Ovary (tissue), 9 donors: ENCODE results near the gene ZNF772. TPM values are rescaled to one million over a fixed set of nuclear protein-coding genes. Genes with fewer than 3 reads are reported as not detected.

ENCODE experiments used
- DNase-seq, 5 donors: peaks; one replicate each; pipeline ENCODE4 v3.0.0-alpha.2; 2019 to 2020
- H3K27ac ChIP-seq, 2 donors: fragments of 200-600 bp; one replicate each; pipeline versions ENCODE4 v1.5.1 to v1.8.0; 2019 to 2022
- H3K27me3 ChIP-seq: fragments of 200-600 bp; one replicate; pipeline ENCODE4 v1.8.0; 2022
- H3K36me3 ChIP-seq: fragments of 200-600 bp; sonication (generic); one replicate; pipeline ENCODE4 v1.5.1; 2019
- H3K4me1 ChIP-seq: one replicate; pipeline ENCODE4 v1.8.1; 2013; ENCODE audit warnings: mild to moderate bottlenecking, moderate library complexity; ENCODE audit not compliant: insufficient read depth
- H3K4me3 ChIP-seq: fragments of 200-600 bp; sonication (generic); one replicate; pipeline ENCODE4 v1.5.1; 2017
- H3K9me3 ChIP-seq, 2 donors: fragments of 200-600 bp in 1 of 2; sonication (generic) in 1 of 2; one replicate each; pipeline versions ENCODE4 v1.5.1 to v1.8.1; 2013 to 2019; ENCODE audit warnings: mild to moderate bottlenecking in 1 of 2, moderate library complexity in 1 of 2
- CTCF ChIP-seq, 3 donors: fragments of 450-650 bp in 2 of 3; fragments of 200-600 bp in 1 of 3; IDR thresholded peaks; one replicate each; pipeline versions ENCODE4 v1.5.1 to v1.8.0; 2016 to 2022; ENCODE audit warnings: antibody characterized with exemption in 3 of 3, mild to moderate bottlenecking in 1 of 3
- EP300 ChIP-seq: sonication (generic); formaldehyde crosslinking; IDR thresholded peaks from one replicate; pipeline ENCODE4 v1.6.1; 2017; ENCODE audit warnings: antibody characterized with exemption
- POLR2A ChIP-seq: fragments of 450-650 bp; IDR thresholded peaks from one replicate; pipeline ENCODE4 v1.6.1; 2017; ENCODE audit warnings: antibody characterized with exemption, mild to moderate bottlenecking, moderate library complexity
- WGBS, 3 donors: extraction: QIAGEN DNeasy Blood & Tissue Kit in 1 of 3; methylation state at CpG; one replicate each; pipeline versions ENCODE4 v1.1.5 to v1.1.7; 2013 to 2017; 5-methylcytosine and 5-hydroxymethylcytosine counted together
- intact Hi-C, 4 donors: fragments of 100-400 bp; cut with DNase I; formaldehyde crosslinking; loops; one replicate each; pipeline versions ENCODE4 v1.11.0 to v1.15.1; 2022 to 2023
- polyA plus RNA-seq, 2 donors: library from polyadenylated mRNA; stranded (reverse); fragments of 200-250 nt in 1 of 2; fragments of 350-450 nt in 1 of 2; fragmentation: Illumina TruSeq in 1 of 2; extraction: RNeasy Lipid Tissue Mini Kit (QIAGEN cat#74804) in 1 of 2; gene quantifications; one replicate each; pipeline ENCODE4 v1.2.3, GENCODE V29; 2013 to 2014
- total RNA-seq, 7 donors: library from RNA; depleted of rRNA in 2 of 7; stranded (reverse); fragments of >200 nt in 2 of 7; fragmentation: NEBNext Ultra II Directional in 3 of 7; extraction: Animal tissue kit (Norgen Biotek cat#: 25700) in 3 of 7; gene quantifications; one replicate each; pipeline versions ENCODE4 v1.1.0 to v1.2.4, GENCODE V29; 2016 to 2023
- donor health status: DM: no; HTN: no; CAD: no; lungs with moderate emphysema.
- donor health status: DM: no; HTN: no; CAD: no.
- donor health status: Bipolar disorder and iron deficiency.
- donor health status: DM: yes; HTN: yes; CAD: no.
- donor health status: DM: no; HTN: no; CAD: no.
- donor health status: DM: yes; HTN: yes; CAD: no.

Gene ZNF772
- total and polyA plus RNA-seq, 9 donors = 3.3 to 23.0 (median 13.3) TPM

- DNase-seq = no peak
- intact Hi-C loops = no loop called here
- peaks cover 6 to 61% of the 10 kb centered on the region in 2 donors for H3K9me3 ChIP-seq
- no peaks in the 10 kb centered on the region for H3K27me3 ChIP-seq
- no peak overlapping the region for H3K4me3 ChIP-seq
- H3K27ac ChIP-seq = no peak overlapping the region
- H3K4me1 ChIP-seq = no peaks in the 10 kb centered on the region
- H3K36me3 ChIP-seq = no peaks in the 10 kb centered on the region
- WGBS, 3 donors = 76 to 83% (median 83%) methylated on average over 5 of the region's 5 CpGs
- TF ChIP-seq CTCF (IDR thresholded peaks at IDR 0.05) = no peak
Observed at GRCh38 chr19:57443121-57443696, 34.2 kb downstream of the ZNF772 start.

GRCh38 chr19:57441979-57442752 lies 35.2 kb downstream of the ZNF772 start:
- no peaks in the 10 kb centered on the region for H3K36me3 ChIP-seq
- no peak overlapping the region for H3K4me3 ChIP-seq
- no peak for DNase-seq
- no peak overlapping the region for H3K27ac ChIP-seq
- intact Hi-C loops = no loop called here
- TF ChIP-seq CTCF (IDR thresholded peaks at IDR 0.05) (no peak), POLR2A (no peak), EP300 (no peak)
- H3K9me3 ChIP-seq = peaks cover 6 to 54% of the 10 kb centered on the region in 2 donors
- H3K27me3 ChIP-seq = no peaks in the 10 kb centered on the region
- 82 to 93% (median 87%) methylated on average over 7 of the region's 7 CpGs for WGBS, 3 donors
- no peaks in the 10 kb centered on the region for H3K4me1 ChIP-seq

GRCh38 chr19:57438925-57439324 lies 38.4 kb downstream of the ZNF772 start:
- whole genome bisulfite sequencing, 3 donors = 88 to 94% (median 93%) methylated on average over 9 of the region's 9 CpGs
- H3K27ac ChIP-seq = no peak overlapping the region
- no peak for DNase-seq

GRCh38 chr19:57437931-57438330 lies 39.4 kb downstream of the ZNF772 start:
- Histone ChIP-seq H3K36me3 (no peaks in the 10 kb centered on the region), H3K4me3 (no peak overlapping the region), H3K27me3 (no peaks in the 10 kb centered on the region), H3K4me1 (peaks cover 9% of the 10 kb centered on the region), H3K9me3 (peaks cover 3 to 27% of the 10 kb centered on the region in 2 donors), H3K27ac (no peak overlapping the region)
- intact Hi-C loops = no loop called here
- DNase-seq = no peak
- no peak for TF ChIP-seq EP300
- no peak for TF ChIP-seq CTCF (IDR thresholded peaks at IDR 0.05)
- no peak for TF ChIP-seq POLR2A
- WGBS, 3 donors = 83 to 92% (median 89%) methylated on average over 4 of the region's 4 CpGs

More at GRCh38 chr19:57438925-57439324, 38.4 kb downstream of the ZNF772 start:
- H3K36me3 ChIP-seq = no peaks in the 10 kb centered on the region
- no peak overlapping the region for H3K4me3 ChIP-seq
- intact Hi-C loops = no loop called here
- H3K4me1 ChIP-seq = peaks cover 9% of the 10 kb centered on the region
- peaks cover 3 to 36% of the 10 kb centered on the region in 2 donors for H3K9me3 ChIP-seq
- no peaks in the 10 kb centered on the region for H3K27me3 ChIP-seq
- TF ChIP-seq CTCF (IDR thresholded peaks at IDR 0.05) (no peak), POLR2A (no peak), EP300 (no peak)
